Mesothelial cell of epicardium (in vitro differentiated cells): ENCODE data around the gene AQP3. TPM values are rescaled to one million over a fixed set of nuclear protein-coding genes. Genes with fewer than 3 reads are reported as not detected.
"Not testable (repeated sequence)": the region's sequence is repeated elsewhere in the genome, so short reads cannot be mapped to it uniquely, and the experiment has no call there.

Source experiments
- DNase-seq, 2 experiments: peaks; one replicate each; pipeline ENCODE4 v3.0.0; 2021; ENCODE audit warnings: low spot score in 2 of 2; ENCODE audit not compliant: unreplicated experiment in 2 of 2
- H3K27ac Mint-ChIP-seq: 2 replicates; pipeline ENCODE4 v1.8.0; 2021; ENCODE audit warnings: mixed read lengths
- H3K27me3 Mint-ChIP-seq: 2 replicates; pipeline ENCODE4 v1.8.0; 2021; ENCODE audit warnings: low read depth, mixed read lengths
- H3K36me3 Mint-ChIP-seq: 2 replicates; pipeline ENCODE4 v1.8.0; 2021; ENCODE audit warnings: mixed read lengths
- H3K4me1 Mint-ChIP-seq: 2 replicates; pipeline ENCODE4 v1.8.0; 2021; ENCODE audit warnings: mixed read lengths
- H3K4me3 Mint-ChIP-seq: 2 replicates; pipeline ENCODE4 v1.8.0; 2021; ENCODE audit warnings: mild to moderate bottlenecking, moderate library complexity, mixed read lengths
- H3K9me3 Mint-ChIP-seq: 2 replicates; pipeline ENCODE4 v1.8.0; 2021; ENCODE audit warnings: mixed read lengths
- total RNA-seq: library from RNA; stranded (reverse); gene quantifications from 3 replicates; pipeline ENCODE4 v1.2.1, GENCODE V29; 2021
- TF ChIP-seq, protein P1 (sequence below): fragments of 200-600 bp; sonication (generic); IDR thresholded peaks from one replicate; pipeline ENCODE4 v1.5.0; 2021; ENCODE audit warnings: antibody characterized with exemption; ENCODE audit not compliant: unreplicated experiment

Gene AQP3
- total RNA-seq: 0.93 to 1.5 TPM (median 1.3 TPM) in 3 replicates

DNA sequence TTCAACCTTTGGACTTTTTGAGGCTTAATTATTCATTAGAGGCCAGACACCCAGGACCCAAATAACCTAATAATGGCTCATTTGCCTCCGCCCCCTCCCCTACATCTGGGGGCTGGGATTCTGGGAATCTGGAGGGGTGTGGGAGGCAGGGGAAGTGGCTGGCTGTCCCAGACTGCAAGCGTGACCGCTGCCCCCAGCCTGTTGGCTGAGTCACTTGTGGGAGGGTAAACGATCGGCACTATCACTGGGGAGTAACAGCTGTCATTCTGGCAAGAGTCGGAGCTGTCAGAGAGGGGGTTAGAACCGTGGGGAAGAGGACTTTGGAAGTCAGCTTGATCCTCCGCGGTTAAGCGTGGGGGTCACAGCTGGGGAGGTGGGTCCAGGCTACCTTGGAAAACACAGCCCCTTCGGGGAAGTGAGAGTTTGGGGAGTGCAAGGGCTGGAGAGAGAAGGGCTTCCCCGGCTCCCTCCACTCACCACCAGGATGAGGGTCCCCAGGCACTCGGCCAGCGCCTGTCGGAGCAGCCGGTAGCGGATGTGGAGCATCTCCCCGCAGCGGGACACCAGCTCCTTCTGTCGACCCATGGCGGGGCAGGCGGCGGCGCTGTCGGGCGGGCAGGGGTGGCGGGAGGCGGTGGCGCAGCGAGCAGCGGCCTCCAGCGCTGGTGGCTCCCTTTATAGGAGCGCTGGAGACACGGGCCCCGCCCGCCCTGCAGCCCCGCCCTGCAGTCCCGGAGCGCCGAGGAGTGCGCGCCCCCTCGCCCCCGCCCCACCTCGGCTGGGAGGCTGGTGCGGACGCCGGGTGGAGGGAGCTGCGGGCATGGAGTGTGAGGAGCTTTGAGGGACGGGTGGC lies at the start of gene AQP3:
Gene AQP3 (minus strand): TSS at position 648 of the 853 bp plus-strand sequence. CDS start 63 bp downstream, at position 585.
- Mint-ChIP-seq H3K4me3 (peak within 1 kb of the TSS; percentile 57), H3K36me3 (no peaks in the 10 kb centered on the region), H3K4me1 (peaks cover 29% of the 10 kb centered on the region), H3K9me3 (no peaks in the 10 kb centered on the region), H3K27me3 (peaks cover 33% of the 10 kb centered on the region), H3K27ac (no peak within 1 kb of the TSS)
- TF ChIP-seq, protein P1, sequence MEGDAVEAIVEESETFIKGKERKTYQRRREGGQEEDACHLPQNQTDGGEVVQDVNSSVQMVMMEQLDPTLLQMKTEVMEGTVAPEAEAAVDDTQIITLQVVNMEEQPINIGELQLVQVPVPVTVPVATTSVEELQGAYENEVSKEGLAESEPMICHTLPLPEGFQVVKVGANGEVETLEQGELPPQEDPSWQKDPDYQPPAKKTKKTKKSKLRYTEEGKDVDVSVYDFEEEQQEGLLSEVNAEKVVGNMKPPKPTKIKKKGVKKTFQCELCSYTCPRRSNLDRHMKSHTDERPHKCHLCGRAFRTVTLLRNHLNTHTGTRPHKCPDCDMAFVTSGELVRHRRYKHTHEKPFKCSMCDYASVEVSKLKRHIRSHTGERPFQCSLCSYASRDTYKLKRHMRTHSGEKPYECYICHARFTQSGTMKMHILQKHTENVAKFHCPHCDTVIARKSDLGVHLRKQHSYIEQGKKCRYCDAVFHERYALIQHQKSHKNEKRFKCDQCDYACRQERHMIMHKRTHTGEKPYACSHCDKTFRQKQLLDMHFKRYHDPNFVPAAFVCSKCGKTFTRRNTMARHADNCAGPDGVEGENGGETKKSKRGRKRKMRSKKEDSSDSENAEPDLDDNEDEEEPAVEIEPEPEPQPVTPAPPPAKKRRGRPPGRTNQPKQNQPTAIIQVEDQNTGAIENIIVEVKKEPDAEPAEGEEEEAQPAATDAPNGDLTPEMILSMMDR: no peak
- DNase-seq: peak; percentile 45 to 62

GRCh38 chr9:33493819-33494218 lies 46.4 kb upstream of the AQP3 start:
- H3K36me3 Mint-ChIP-seq, H3K9me3 Mint-ChIP-seq: not testable (repeated sequence)

GRCh38 chr9:33489066-33489465 lies 41.7 kb upstream of the AQP3 start:
- H3K4me3 Mint-ChIP-seq: no peak overlapping the region
- DNase-seq: no peak
- TF ChIP-seq, protein P1: no peak

More at GRCh38 chr9:33493819-33494218, 46.4 kb upstream of the AQP3 start:
- not testable (repeated sequence) for H3K27ac Mint-ChIP-seq, H3K27me3 Mint-ChIP-seq, H3K4me1 Mint-ChIP-seq, DNase-seq, H3K4me3 Mint-ChIP-seq

GRCh38 chr9:33485312-33485711 lies 37.9 kb upstream of the AQP3 start:
- not testable (repeated sequence) for H3K9me3 Mint-ChIP-seq, H3K36me3 Mint-ChIP-seq, H3K27ac Mint-ChIP-seq, H3K4me3 Mint-ChIP-seq, DNase-seq, H3K4me1 Mint-ChIP-seq, H3K27me3 Mint-ChIP-seq

More at GRCh38 chr9:33489066-33489465, 41.7 kb upstream of the AQP3 start:
- Mint-ChIP-seq H3K4me1 (no peaks in the 10 kb centered on the region), H3K27ac (no peak overlapping the region), H3K36me3 (no peaks in the 10 kb centered on the region), H3K27me3 (no peaks in the 10 kb centered on the region), H3K9me3 (no peaks in the 10 kb centered on the region)

GRCh38 chr9:33480976-33481375 lies 33.6 kb upstream of the AQP3 start:
- Mint-ChIP-seq H3K36me3 (peaks cover 3% of the 10 kb centered on the region), H3K4me1 (peaks cover 5% of the 10 kb centered on the region), H3K27me3 (no peaks in the 10 kb centered on the region), H3K27ac (no peak overlapping the region), H3K9me3 (no peaks in the 10 kb centered on the region), H3K4me3 (no peak overlapping the region)
- DNase-seq: no peak
- TF ChIP-seq, protein P1: no peak

- DNase-seq: no peak
- Mint-ChIP-seq H3K36me3 (peaks cover 3% of the 10 kb centered on the region), H3K4me3 (no peak overlapping the region), H3K4me1 (peaks cover 5% of the 10 kb centered on the region), H3K27me3 (no peaks in the 10 kb centered on the region), H3K9me3 (no peaks in the 10 kb centered on the region), H3K27ac (peak overlapping the region; percentile 14)
- TF ChIP-seq, protein P1: no peak
Measured at GRCh38 chr9:33480106-33480505, 32.7 kb upstream of the AQP3 start.
